GM18505 (cell line): ENCODE data around the gene RUNX1.

Experiments
- ATAC-seq: cut with Tn5 transposase; IDR thresholded peaks from one replicate; pipeline ENCODE4 v1.9.1; 2021; ENCODE audit not compliant: unreplicated experiment
- POLR2A ChIP-seq: IDR thresholded peaks from 4 replicates; pipeline ENCODE4 v1.6.1; 2011; ENCODE audit warnings: borderline replicate concordance; ENCODE audit not compliant: insufficient read depth, insufficient read length; ENCODE audit errors: extremely low read depth

The RUNX1 gene

DNA sequence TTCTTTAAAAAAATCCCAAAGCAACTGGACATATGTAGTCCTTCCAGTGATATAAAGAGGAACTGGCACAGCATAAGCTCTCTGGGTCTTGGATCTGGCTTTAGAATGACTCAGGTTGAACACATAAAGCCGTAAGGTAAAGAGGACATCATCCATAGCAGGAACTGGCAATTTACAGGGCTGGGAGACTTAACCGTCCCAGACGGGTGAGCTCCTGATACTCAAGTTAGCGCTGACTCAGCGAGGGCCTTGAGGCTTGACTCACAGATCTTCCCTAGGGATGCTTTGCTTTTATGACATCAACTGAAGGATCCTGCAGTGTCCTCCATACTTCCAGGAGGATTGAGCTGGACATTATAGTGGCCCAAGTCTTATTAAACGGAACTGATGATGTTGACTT is 226.2 kb downstream of the RUNX1 start:
- ATAC-seq: no peak
- TF ChIP-seq POLR2A: no peak

DNA sequence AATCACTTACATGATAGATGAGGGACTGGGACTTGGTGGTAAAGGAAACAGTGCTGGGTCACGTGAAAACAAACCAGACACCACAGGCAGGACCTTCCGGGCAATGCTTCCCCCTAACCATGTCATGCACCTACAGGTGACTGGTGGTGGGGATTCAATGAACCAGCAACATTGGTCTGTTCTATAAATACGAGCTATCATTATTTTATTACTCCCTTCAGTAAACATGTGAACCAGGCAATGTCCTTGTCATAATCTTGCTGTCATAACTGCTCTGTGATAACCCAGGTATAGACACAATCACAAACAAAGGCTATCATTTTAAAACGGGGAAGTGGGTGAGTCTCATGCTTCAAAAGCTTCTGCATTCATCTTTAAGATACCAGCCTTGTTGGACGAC is 226.9 kb downstream of the RUNX1 start:
- ATAC-seq: no peak
- TF ChIP-seq POLR2A: no peak

DNA sequence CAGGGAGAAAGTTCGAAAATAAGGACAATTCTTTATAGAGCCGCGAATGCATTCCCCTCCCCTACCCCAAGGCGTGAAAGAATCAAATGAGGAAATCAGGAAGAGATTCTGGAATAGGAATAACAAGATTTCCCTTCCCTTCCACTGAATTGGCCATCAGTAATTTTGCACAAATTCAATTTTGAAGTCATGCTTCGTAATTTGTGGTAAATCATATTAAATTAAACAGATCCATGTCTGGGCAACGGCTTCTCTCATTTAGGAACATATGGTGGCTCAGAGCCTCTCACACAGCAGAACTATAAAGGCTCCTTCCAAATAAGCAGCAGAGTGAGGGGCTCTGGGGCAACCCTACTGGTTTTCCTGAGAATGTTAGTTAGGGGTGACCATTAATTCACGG is 227.4 kb downstream of the RUNX1 start:
- no peak for ATAC-seq
- no peak for TF ChIP-seq POLR2A

DNA sequence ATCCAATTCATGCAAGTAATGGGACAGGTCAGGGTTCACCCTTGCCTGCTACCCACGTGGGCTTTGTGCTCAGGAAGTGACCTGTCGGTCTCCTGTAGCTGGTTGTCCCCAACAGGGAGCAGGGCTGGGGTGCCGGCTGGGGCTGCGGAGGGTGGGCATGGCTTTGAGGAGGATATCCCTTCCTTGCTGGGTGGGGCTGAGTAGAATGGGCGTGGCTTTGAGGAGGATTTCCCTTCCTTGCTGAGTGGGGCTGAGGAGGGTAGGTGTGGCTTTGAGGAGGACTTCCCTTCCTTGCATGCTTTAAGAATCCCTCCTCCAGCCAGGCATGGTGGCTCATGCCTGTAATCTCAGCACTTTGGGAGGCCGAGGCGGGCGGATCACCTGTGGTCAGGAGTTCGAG is 229.1 kb downstream of the RUNX1 start:
- TF ChIP-seq POLR2A: no peak
- no peak for ATAC-seq

DNA sequence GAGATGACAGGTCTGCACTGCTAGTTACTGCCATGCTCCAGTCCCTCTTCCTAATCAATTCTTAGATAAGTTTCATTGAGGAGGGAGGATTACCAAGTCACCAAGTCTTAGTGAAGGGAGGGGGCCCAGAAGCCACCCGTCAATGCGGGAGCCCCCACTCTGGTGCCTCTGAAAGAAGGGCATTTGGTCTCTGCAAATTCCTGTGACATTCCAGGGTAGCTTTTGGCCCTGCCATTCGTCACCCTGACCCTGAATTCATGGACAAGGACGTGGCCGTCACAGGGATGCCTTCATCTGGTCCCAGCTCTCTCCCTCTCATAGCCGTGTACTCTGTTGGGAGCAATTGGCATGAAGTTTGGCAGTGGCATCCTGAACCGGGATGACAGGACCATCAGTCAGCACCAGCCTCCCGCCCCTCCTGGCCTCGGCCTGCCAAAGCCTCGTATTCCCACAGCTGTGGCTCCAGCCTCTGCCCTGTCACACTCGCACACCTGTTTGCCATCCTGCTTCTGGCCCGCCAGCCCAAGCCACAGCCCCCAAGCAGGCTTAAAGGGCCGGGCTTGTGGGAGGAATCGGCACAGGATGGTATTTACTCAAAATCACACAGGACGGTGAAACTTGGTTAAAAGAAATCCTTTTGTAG is 229.6 kb downstream of the RUNX1 start:
- TF ChIP-seq POLR2A: no peak
- no peak for ATAC-seq

DNA sequence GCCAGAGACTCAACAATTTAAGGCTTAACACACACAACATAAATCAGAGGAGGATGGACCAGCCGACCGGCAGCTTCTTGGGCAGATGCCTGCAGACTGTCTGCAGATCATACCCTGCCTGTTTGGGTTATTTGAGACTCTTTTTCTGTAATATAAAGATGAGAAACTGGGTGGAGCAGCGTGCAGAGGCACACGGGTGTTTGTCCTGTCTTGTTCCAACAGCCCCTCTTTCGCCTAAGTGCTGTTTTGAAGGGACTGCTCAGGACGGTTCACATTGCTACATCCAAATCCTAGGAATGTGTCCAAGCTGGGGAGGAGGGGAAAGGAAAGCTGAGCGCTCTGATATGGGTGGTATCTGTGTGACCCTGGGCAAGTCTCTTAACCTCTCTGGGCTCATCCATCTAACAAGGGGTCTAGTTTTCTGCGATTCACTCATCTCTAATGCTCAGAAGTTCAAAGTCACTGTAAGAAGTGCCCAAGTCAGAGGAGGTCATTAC is 230.4 kb downstream of the RUNX1 start:
- no peak for ATAC-seq
- TF ChIP-seq POLR2A: no peak

DNA sequence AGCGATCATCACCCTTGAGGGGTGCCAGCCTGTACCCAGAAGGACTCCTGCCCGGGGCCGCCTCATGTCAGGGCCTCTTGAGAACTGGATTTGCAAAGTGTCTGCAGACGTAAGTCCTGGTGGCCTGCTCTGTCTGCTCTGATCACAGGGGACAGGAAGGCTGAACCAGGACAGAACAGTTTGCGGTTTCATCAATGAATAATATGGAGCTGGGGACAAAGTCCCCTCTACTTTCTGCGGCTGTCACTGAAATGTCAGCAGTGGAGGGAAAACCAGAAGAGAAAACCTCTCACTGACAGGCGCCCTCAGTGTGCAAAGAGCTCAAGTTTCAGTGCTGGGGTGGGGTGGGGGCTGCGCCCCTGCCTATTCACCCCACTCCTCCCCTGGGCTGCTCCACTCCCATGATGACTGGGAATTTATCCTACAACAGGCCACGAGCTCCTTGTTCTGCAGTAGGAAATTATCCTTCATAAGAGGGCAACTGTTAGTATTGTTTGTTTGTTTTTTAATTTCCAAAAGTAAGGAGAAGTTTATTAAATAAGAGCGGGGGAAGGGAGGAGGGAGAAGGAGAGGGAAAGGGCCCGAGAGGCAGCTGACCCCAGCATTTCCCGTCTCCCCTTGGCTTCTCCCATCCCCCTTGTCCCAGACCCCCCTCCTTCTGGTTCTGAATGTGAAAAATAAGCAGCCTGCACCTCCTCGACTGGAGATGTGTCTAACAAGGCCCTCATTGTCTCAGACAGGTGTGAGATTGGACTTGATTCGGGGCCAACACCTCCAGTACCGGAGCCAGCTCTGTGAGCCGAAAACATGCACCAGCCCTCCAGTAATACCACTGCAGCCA is 231.1 kb downstream of the RUNX1 start:
- no peak for TF ChIP-seq POLR2A
- no peak for ATAC-seq

DNA sequence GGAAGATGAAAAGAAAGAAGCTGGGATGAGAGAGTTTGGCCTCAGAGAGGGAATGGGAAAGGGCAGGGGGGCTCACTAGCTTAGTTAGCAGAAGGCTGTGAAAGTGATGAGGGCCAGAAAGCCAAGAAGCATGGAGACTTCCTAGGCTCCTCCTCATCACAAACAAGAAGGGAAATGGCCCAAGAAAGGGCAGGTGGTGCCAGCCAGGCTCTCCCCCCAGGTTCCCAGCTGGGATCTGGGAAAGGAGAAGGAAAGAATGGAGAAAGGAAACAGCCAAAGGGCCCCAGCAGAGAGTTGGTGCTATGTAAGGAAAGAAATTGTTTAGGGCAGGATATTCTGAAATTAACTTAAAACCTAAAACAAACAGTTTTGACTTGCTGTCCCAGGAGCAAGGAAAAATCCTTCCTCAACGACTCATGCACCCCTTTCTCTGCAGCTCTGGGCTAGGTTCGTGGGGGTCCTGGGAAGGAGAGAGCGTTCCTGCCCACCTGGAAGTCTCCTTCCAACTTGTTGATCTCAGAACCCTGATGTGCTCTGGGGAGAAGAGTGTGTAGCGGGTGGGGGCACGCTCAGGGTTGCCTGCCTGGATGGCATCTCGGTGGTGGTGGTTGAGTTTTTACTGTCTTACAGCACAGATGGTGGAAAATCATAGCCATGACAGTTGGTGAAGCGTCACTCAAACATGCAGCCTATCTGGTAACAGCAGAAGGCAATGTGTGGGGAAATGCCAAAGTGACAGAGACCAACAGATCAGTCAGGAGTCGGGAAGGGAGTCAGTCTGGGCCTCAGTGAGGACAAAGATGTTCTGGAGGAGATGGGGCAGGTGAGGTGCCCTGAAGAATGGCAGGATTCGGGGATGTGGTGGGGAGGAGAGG is 233.0 kb downstream of the RUNX1 start:
- TF ChIP-seq POLR2A: no peak
- ATAC-seq: no peak

DNA sequence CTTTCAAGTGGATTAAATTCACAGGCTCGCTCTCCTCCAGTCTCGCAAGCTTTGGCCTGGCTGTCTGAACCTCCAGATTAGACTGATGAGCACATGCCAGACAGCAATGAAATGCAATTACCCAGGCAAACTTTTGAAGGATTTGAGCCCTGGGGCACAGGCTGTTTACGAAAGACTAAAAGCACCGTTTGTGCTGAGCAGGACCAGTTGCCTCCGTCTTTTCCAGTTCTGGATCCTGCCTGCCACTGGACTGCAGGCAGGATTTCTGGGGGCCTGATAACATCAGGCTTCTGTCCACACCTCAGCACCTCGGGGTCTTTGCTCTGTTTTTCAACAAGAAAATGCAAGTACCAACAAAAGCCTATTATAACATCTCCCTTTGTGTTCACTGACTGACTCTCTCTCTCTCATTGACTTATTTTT is 234.6 kb downstream of the RUNX1 start:
- no peak for TF ChIP-seq POLR2A
- no peak for ATAC-seq

DNA sequence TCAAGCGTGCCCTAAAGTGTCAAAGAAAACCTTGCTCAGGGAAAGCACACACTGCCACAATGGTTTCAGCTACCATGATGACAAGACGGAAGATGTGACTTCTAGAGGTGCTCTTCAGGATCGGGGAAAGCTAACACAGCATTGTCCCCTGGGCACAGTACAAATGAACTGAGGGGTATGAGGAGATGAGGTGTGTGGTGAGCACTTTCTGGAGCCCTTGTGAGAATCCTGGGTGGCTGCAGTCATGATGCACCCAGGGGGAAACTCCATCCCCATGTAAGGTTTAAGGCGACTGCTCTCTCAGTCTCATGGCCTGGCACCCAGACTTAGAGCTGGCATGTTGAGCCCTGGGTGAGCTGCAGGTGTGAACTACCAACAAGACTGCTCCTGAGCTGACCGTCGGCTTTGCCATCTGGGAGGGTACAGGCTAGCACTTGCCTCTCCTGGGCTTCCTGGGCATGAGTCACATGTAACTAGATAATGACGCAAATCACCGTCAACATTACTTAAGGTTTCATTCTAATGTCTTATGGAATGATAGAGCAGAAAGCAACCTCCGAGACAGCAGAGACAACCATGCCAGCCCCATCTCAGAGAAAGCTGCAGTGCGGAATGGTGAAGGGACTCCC is 235.7 kb downstream of the RUNX1 start:
- TF ChIP-seq POLR2A: no peak
- ATAC-seq: no peak

DNA sequence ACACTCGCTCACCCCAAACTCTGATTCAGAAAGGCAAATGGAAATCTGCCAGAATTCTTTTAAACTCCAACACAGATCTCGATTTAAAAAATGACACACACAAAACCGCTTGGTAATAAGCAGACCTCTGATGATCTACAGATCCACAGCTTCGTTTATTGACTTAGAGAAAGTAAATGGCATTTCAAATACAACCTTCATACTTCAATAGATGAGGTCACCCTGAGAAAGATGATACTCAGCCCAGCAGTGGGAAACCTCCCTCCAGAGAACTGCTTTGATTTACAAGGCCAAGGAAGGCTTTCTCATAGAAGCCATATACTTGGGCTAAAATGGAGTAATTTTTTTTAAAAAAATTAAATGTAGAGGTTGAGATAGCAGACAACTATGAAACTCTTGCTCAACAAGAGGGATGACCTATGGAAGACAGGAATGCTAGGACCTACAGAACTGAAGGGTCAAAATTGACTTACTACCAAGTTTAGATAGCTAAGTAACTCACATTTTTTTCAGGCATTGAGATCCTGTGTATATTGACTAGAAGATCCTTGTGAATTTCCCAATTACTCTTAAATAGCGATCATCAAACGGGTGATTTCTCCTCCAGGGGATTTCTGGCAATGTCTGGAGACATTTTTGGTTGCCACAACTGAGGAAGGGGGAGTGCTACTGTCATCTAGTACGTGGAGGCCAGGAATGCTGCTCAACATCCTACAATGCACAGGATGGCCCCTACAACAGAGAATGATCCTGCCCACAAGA is 236.4 kb downstream of the RUNX1 start:
- TF ChIP-seq POLR2A: no peak

DNA sequence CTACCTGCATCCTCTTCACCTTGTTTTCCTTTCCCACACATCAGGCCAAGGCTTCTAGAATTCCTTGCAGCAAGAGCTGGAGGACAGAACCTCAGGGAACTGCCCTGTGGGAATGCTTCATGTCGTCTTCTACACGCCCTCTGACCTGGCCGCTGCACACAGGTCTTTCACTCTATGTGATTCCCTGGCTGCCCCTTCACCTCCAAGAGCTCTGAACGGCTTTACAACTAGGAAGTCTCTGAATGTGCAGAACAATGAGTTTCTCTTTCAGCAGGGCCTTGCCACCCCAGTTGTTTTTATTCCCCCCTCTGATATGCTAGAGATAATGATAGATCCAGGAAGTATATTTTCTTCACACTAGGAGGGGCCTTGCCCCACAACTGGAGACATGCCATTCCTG is 237.7 kb downstream of the RUNX1 start:
- no peak for ATAC-seq
- no peak for TF ChIP-seq POLR2A

More for the DNA sequence above, 236.4 kb downstream of the RUNX1 start:
- ATAC-seq: no peak

DNA sequence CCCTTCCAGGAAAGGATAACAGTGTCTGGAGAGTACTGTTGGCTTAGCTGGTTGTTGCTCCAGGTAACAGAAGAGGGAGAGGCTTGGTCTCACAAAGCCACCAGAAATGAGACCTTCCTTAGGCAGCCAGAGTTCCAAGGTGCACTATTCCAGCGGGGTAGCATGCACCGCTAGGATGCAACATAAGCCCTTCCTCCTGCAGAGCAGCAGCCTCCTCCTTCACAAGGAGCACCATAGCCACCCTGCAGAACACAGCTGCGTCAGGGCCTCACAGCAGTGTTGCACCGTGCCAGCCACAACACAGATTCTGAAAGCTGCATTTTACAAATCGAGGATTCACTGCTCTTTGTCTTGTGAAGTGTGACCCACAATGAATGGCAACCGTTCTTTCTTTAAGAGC is 238.3 kb downstream of the RUNX1 start:
- no peak for ATAC-seq
- TF ChIP-seq POLR2A: no peak

DNA sequence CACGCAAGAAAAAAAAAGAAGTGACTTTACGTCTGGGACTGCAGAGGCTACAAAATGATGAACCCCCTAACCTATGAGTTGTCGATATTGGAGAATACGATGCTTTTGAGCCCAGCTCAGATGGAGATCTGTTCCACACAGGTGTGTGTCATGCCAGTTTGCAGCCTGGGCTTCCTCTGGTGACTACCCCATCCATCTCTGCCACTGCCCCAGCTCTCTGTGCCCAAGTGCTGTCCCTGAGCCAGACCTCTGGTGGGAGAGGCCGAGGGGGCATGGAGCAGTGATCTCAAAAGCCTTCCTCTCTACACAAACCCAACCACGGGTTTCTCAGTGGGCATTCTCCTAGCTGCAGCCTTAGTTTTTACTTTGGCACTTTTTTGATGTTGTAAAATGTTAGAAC is 239.3 kb downstream of the RUNX1 start:
- no peak for TF ChIP-seq POLR2A
- no peak for ATAC-seq
